ENCODE results near the gene ZC3H11A.
"Not testable (repeated sequence)": the region's sequence is repeated elsewhere in the genome, so short reads cannot be mapped to it uniquely, and the experiment has no call there.

- not testable (repeated sequence) for TF ChIP-seq POLR2A, CTCF (IDR thresholded peaks at IDR 0.05)
These were observed 36.7 kb upstream of the ZC3H11A start for GRCh38 chr1:203758749-203759148.
